ENCODE data around the gene E2F4. TPM values are rescaled to one million over a fixed set of nuclear protein-coding genes. Genes with fewer than 3 reads are reported as not detected.

Gene E2F4
- total and polyA plus RNA-seq, 9 of the 15 experiments (the other 6 are each of a cell fraction or from before 2014, with no cell fraction given) = 9.7 to 139 (median 106) TPM

DNA sequence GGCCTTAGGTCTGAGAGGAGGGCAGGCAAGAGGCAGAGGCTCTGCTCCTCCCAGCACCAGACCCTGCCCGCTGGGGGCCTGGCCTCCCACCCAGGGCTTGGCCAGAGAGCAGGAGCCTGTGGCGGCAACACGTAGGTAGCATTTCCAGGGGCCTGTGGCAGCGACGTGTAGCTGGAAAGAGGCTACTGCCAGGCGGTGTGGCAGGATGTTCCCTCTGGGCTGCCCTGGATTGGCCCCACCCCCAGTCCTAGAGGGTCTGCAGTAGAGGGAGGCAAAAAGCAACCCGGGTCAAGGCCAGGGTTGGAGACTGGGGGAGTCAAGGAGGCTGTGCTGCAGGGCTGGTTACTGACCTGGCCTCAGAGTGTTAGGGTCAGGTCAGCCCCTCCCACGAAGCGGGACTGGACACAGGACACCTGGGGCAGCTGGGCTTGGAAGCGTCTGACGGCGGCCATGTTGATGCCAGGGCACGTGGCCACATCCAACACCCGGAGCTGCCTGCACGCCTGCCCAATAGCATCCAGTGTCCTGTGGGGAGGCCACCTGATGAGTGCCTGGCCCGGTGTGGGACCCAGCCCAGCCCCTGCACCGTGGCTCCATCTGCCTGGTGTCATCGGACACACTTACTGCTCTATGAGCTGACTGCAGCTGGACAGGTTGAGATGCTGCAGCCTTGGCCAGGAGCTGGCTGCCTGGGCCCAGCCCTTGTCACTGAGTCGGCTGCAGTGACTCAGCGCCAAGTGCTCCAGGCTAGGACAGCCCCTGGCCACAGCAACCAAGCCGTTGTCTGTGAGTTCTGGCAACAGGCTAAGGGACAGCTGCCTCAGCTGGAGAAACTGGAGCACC is 15.5 kb downstream of the E2F4 start (continued):
- TF ChIP-seq SAP30 (IDR thresholded peaks at IDR 0.05; ENCODE audit: borderline replicate concordance, insufficient read depth, low read depth, low read length, poor library complexity, severe bottlenecking) = no peak
- TF ChIP-seq YY1 (IDR thresholded peaks at IDR 0.05; ENCODE audit: borderline replicate concordance in 1 of 3, control insufficient read depth in 1 of 3, extremely low read depth in 1 of 3, insufficient read depth in 3 of 3, insufficient read length in 1 of 3, insufficient replicate concordance in 2 of 3, low read depth in 1 of 3, low read length in 2 of 3) = peak in 1 of 3 experiments; percentile 58
- peak; percentile 9 for TF ChIP-seq HMGN3 (IDR thresholded peaks at IDR 0.05; ENCODE audit: borderline replicate concordance, extremely low read depth, insufficient read length, low read depth, low read length)
- TF ChIP-seq POLR2G (IDR thresholded peaks at IDR 0.05; ENCODE audit: low read depth, low read length) = peak; percentile 68; the same call in 1 of the 2 replicates
- TF ChIP-seq PTBP1 (IDR thresholded peaks at IDR 0.05; ENCODE audit: low read depth, low read length) = 0 out of 2 replicates have a peak, but pooled peaks have one; percentile 12
- TF ChIP-seq ZNF316 (IDR thresholded peaks at IDR 0.05) = peak; percentile 40; the same call in 1 of the 2 replicates
- no peak for TF ChIP-seq PCBP1 (IDR thresholded peaks at IDR 0.05; ENCODE audit: low read depth, low read length, poor library complexity, severe bottlenecking)
